SK-N-MC (cell line): Measurements from ENCODE around the gene NMRAL1.

ENCODE experiments used
- EZH2 ChIP-seq: fragments of 200-600 bp; sonication (generic); IDR thresholded peaks from one replicate; pipeline ENCODE4 v1.6.1; 2017; ENCODE audit warnings: antibody characterized with exemption
- POLR2AphosphoS5 ChIP-seq: IDR thresholded peaks from 2 replicates; pipeline ENCODE4 v1.6.1; 2012; ENCODE audit warnings: mild to moderate bottlenecking, low read depth, low read length, borderline replicate concordance

- no peak for TF ChIP-seq EZH2
- TF ChIP-seq POLR2AphosphoS5, result no peak
These were observed 32.1 kb downstream of the NMRAL1 start for GRCh38 chr16:4442371-4442770.
